Stimulated activated naive CD8-positive, alpha-beta T cell treated with anti-CD3 and anti-CD28 coated beads, Interleukin-15, amount 100 ng/mL, for 72 hours (primary cell): Measurements from ENCODE around the gene PTGER3.

Experiments used
- ATAC-seq: fragments of 150-1000 bp; cut with Tn5 transposase; 2 replicates; pipeline ENCODE4 v1.10.0; 2021; ENCODE audit warnings: mild to moderate bottlenecking, moderate library complexity
- DNase-seq, 2 donors: peaks; one replicate each; pipeline ENCODE4 v3.0.0; 2021 to 2022
- H3K27ac Mint-ChIP-seq, 2 donors: one replicate each; pipeline ENCODE4 v1.8.0; 2022; ENCODE audit warnings: mild to moderate bottlenecking in 2 of 2, mixed read lengths in 2 of 2, moderate library complexity in 2 of 2
- H3K27me3 Mint-ChIP-seq: one replicate; pipeline ENCODE4 v1.8.0; 2022; ENCODE audit warnings: mixed read lengths
- H3K4me1 Mint-ChIP-seq: one replicate; pipeline ENCODE4 v1.8.0; 2022; ENCODE audit warnings: mild to moderate bottlenecking, mixed read lengths
- H3K4me3 Mint-ChIP-seq, 2 donors: one replicate each; pipeline ENCODE4 v1.8.0; 2022; ENCODE audit warnings: mild to moderate bottlenecking in 2 of 2, mixed read lengths in 2 of 2, moderate library complexity in 1 of 2
- H3K9me3 Mint-ChIP-seq, 2 donors: one replicate each; pipeline ENCODE4 v1.8.0; 2022; ENCODE audit warnings: mixed read lengths in 2 of 2

The PTGER3 gene

GRCh38 chr1:71071720-71072119 lies 24.1 kb upstream of the PTGER3 start:
- Mint-ChIP-seq H3K27me3 (no peaks in the 10 kb centered on the region), H3K27ac (no peak overlapping the region), H3K4me3 (no peak overlapping the region), H3K4me1 (peaks cover 50% of the 10 kb centered on the region), H3K9me3 (no peaks in the 10 kb centered on the region)
- DNase-seq, result no peak
- ATAC-seq, result no peak

- peak; percentile 85 for ATAC-seq
- Mint-ChIP-seq H3K4me3 (peak overlapping the region in 1 of 2 donors; percentile 12), H3K9me3 (no peaks in the 10 kb centered on the region), H3K27ac (peak overlapping the region; percentile 42 to 84), H3K27me3 (no peaks in the 10 kb centered on the region), H3K4me1 (peaks cover 29% of the 10 kb centered on the region)
- no peak for DNase-seq
Observed at GRCh38 chr1:71068325-71069240, 21.0 kb upstream of the PTGER3 start.

DNA sequence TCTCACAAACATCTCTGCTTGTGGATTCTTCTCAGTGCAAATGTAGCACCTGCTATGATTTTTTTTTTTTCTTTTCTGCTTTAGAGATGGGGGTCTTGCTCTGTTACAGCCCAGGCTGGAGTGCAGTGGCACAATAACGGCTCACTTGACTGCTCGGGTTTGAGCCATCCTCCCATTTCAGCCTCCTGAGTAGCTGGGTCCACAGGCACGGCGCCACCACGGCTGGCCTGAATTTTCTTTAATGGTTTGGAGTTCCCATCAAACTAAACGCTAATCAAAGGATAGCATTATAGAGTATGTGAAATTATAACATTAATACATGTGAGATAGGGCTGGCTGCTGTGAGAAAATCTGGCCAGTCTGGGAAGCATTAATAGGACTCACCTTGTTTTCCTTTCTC lies 7.2 kb upstream of the PTGER3 start:
- no peaks in the 10 kb centered on the region for H3K4me1 Mint-ChIP-seq
- peaks cover 13% of the 10 kb centered on the region for H3K27me3 Mint-ChIP-seq
- no peaks in the 10 kb centered on the region for H3K9me3 Mint-ChIP-seq
- H3K4me3 Mint-ChIP-seq, result no peak overlapping the region
- ATAC-seq (no peak), DNase-seq (no peak)
- H3K27ac Mint-ChIP-seq, result peak overlapping the region in 1 of 2 donors; percentile 19

GRCh38 chr1:71054281-71054731 lies 6.7 kb upstream of the PTGER3 start:
- ATAC-seq (peak; percentile 47), DNase-seq (no peak)
- Mint-ChIP-seq H3K4me1 (no peaks in the 10 kb centered on the region), H3K27me3 (peaks cover 16% of the 10 kb centered on the region), H3K27ac (no peak overlapping the region), H3K4me3 (no peak overlapping the region), H3K9me3 (no peaks in the 10 kb centered on the region)

GRCh38 chr1:71053758-71054157 lies 6.1 kb upstream of the PTGER3 start:
- ATAC-seq (peak; percentile 55), DNase-seq (no peak)
- H3K9me3 Mint-ChIP-seq, result no peaks in the 10 kb centered on the region
- no peak overlapping the region for H3K27ac Mint-ChIP-seq
- peaks cover 18% of the 10 kb centered on the region for H3K27me3 Mint-ChIP-seq
- H3K4me1 Mint-ChIP-seq, result no peaks in the 10 kb centered on the region
- H3K4me3 Mint-ChIP-seq, result no peak overlapping the region

- Mint-ChIP-seq H3K4me1 (no peaks in the 10 kb centered on the region), H3K27me3 (peaks cover 24% of the 10 kb centered on the region), H3K4me3 (no peak overlapping the region), H3K9me3 (no peaks in the 10 kb centered on the region), H3K27ac (no peak overlapping the region)
- no peak for ATAC-seq
- DNase-seq, result no peak
Observed at GRCh38 chr1:71053146-71053545, 5.5 kb upstream of the PTGER3 start.

- H3K9me3 Mint-ChIP-seq, result no peaks in the 10 kb centered on the region
- H3K27ac Mint-ChIP-seq, result no peak overlapping the region
- no peak overlapping the region for H3K4me3 Mint-ChIP-seq
- DNase-seq (peak; percentile 14 to 24), ATAC-seq (peak; percentile 37)
- peaks cover 55% of the 10 kb centered on the region for H3K27me3 Mint-ChIP-seq
- H3K4me1 Mint-ChIP-seq, result peaks cover 13% of the 10 kb centered on the region
Observed at GRCh38 chr1:71049951-71050598, 2.5 kb upstream of the PTGER3 start.

- DNase-seq (peak; percentile 20 to 30), ATAC-seq (peak; percentile 77)
- Mint-ChIP-seq H3K27ac (no peak overlapping the region), H3K27me3 (peaks cover 58% of the 10 kb centered on the region), H3K9me3 (no peaks in the 10 kb centered on the region), H3K4me1 (peaks cover 13% of the 10 kb centered on the region), H3K4me3 (peak overlapping the region; percentile 82 to 89)
Observed at GRCh38 chr1:71046891-71047634, 553 bp downstream of the PTGER3 start.

GRCh38 chr1:71045463-71046028 lies 2.1 kb downstream of the PTGER3 start:
- Mint-ChIP-seq H3K9me3 (no peaks in the 10 kb centered on the region), H3K27ac (no peak overlapping the region), H3K4me3 (no peak overlapping the region), H3K4me1 (peaks cover 13% of the 10 kb centered on the region), H3K27me3 (peaks cover 64% of the 10 kb centered on the region)
- ATAC-seq (no peak), DNase-seq (no peak)

DNA sequence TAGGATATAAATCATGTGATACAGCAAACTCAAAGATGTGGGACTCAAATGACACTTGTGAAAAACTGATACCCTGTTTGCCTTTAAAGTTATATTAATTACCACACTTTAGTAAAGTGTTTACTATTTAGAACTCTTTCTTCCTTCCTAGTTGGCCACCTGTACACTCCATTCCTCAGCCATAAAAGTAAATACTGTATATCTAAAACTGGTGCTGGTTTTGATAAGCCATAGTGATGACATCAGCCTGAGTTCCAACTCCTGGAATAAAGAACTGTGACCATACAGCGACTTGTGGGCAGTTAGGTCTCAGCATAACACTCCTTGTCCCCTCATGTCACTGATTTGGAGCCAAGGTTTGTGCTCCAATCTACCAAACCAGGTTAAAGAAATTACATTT lies 2.8 kb downstream of the PTGER3 start:
- Mint-ChIP-seq H3K4me3 (no peak overlapping the region), H3K9me3 (no peaks in the 10 kb centered on the region)

DNA sequence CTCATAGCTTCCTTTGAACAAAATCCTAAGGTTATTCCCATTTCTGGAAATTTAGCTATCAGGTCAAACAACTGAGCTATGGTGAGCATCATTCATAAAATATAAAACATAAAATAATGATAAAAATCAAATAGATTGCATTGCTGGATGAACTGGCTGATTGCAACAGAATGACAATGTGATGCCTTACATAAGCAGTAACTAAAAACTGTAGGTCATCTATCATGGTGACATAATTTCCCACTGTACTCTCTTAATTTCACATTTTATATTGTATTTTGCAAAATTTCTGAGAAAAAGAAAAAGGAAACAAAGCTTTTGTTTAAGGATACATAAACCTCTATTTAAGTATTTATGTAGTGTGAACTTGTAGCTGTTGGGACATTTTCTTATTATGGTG lies 4.6 kb downstream of the PTGER3 start:
- Mint-ChIP-seq H3K9me3 (no peaks in the 10 kb centered on the region), H3K4me3 (no peak overlapping the region), H3K4me1 (peaks cover 13% of the 10 kb centered on the region), H3K27me3 (peaks cover 68% of the 10 kb centered on the region), H3K27ac (no peak overlapping the region)
- DNase-seq, result no peak
- no peak for ATAC-seq

More for the DNA sequence above, 2.8 kb downstream of the PTGER3 start:
- no peak for ATAC-seq
- DNase-seq, result no peak
- Mint-ChIP-seq H3K4me1 (peaks cover 13% of the 10 kb centered on the region), H3K27me3 (peaks cover 66% of the 10 kb centered on the region), H3K27ac (no peak overlapping the region)

DNA sequence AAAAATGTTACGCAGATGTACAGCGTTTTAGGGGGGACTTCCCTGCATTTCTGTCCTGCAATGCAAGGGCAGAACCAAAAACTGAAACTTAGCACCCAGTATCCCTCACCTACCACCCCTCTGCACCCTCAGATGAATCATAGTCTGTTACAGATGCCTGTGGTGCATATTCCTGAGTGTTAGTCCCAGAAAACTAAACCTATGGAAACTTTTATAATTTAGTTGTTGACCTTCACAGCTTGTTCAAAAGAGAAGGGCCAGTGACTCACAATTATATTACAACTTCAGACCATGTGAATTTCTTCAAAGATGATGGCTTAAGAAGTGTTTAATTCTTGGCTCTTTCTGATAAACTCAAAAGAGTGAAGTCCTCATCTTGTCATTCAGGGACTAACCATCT lies 5.8 kb downstream of the PTGER3 start:
- Mint-ChIP-seq H3K4me1 (peaks cover 6% of the 10 kb centered on the region), H3K4me3 (no peak overlapping the region)

GRCh38 chr1:71039661-71040262 lies 7.9 kb downstream of the PTGER3 start:
- Mint-ChIP-seq H3K27me3 (peaks cover 35% of the 10 kb centered on the region), H3K9me3 (no peaks in the 10 kb centered on the region), H3K27ac (no peak overlapping the region), H3K4me1 (no peaks in the 10 kb centered on the region), H3K4me3 (no peak overlapping the region)
- no peak for ATAC-seq
- no peak for DNase-seq

More for the DNA sequence above, 5.8 kb downstream of the PTGER3 start:
- ATAC-seq (no peak), DNase-seq (no peak)
- peaks cover 55% of the 10 kb centered on the region for H3K27me3 Mint-ChIP-seq
- H3K9me3 Mint-ChIP-seq, result no peaks in the 10 kb centered on the region
- H3K27ac Mint-ChIP-seq, result peak overlapping the region in 1 of 2 donors; percentile 34

- H3K4me1 Mint-ChIP-seq, result no peaks in the 10 kb centered on the region
- peaks cover 33% of the 10 kb centered on the region for H3K27me3 Mint-ChIP-seq
- DNase-seq, result no peak
- ATAC-seq, result no peak
- H3K4me3 Mint-ChIP-seq, result no peak overlapping the region
- no peaks in the 10 kb centered on the region for H3K9me3 Mint-ChIP-seq
- no peak overlapping the region for H3K27ac Mint-ChIP-seq
Observed at GRCh38 chr1:71038942-71039341, 8.7 kb downstream of the PTGER3 start.
